Activated naive CD8-positive, alpha-beta T cell treated with anti-CD3 and anti-CD28 coated beads, Interleukin-2, amount 10 ng/mL, durations not matched to agents 7 days and 5 days (primary cell): ENCODE results near the gene ADPRS. TPM values are rescaled to one million over a fixed set of nuclear protein-coding genes. Genes with fewer than 3 reads are reported as not detected.

Experiments used
- ATAC-seq: fragments of 150-1000 bp; cut with Tn5 transposase; one replicate; pipeline ENCODE4 v1.10.0; 2021; ENCODE audit warnings: low read depth, moderate library complexity
- POLR2A ChIA-PET: fragments of 350-600 bp; sonication (Branson Sonifier 250); formaldehyde crosslinking; loops from one replicate; lab custom pipeline; 2021; ENCODE audit warnings: antibody characterized with exemption; lab: Charles Lee
- DNase-seq: peaks from one replicate; pipeline ENCODE4 v3.0.0; 2021
- H3K27ac Mint-ChIP-seq: one replicate; pipeline ENCODE4 v1.8.0; 2022; ENCODE audit warnings: mild to moderate bottlenecking, mixed read lengths
- H3K27me3 Mint-ChIP-seq: one replicate; pipeline ENCODE4 v1.8.0; 2022; ENCODE audit warnings: mild to moderate bottlenecking, moderate library complexity, mixed read lengths
- H3K36me3 Mint-ChIP-seq: one replicate; pipeline ENCODE4 v1.8.0; 2021; ENCODE audit warnings: mild to moderate bottlenecking, mixed read lengths
- H3K4me1 Mint-ChIP-seq: one replicate; pipeline ENCODE4 v1.8.0; 2021; ENCODE audit warnings: mixed read lengths
- H3K4me3 Mint-ChIP-seq: one replicate; pipeline ENCODE4 v1.8.0; 2022; ENCODE audit warnings: mild to moderate bottlenecking, moderate library complexity, mixed read lengths
- H3K9me3 Mint-ChIP-seq: one replicate; pipeline ENCODE4 v1.8.0; 2021; ENCODE audit warnings: mixed read lengths
- total RNA-seq, 2 experiments: library from RNA; stranded (reverse); gene quantifications; one replicate each; pipeline ENCODE4 v1.2.3, GENCODE V29; 2021

Gene ADPRS
- total RNA-seq, 2 experiments from 2014 or later = 30.7 to 32.7 TPM

DNA sequence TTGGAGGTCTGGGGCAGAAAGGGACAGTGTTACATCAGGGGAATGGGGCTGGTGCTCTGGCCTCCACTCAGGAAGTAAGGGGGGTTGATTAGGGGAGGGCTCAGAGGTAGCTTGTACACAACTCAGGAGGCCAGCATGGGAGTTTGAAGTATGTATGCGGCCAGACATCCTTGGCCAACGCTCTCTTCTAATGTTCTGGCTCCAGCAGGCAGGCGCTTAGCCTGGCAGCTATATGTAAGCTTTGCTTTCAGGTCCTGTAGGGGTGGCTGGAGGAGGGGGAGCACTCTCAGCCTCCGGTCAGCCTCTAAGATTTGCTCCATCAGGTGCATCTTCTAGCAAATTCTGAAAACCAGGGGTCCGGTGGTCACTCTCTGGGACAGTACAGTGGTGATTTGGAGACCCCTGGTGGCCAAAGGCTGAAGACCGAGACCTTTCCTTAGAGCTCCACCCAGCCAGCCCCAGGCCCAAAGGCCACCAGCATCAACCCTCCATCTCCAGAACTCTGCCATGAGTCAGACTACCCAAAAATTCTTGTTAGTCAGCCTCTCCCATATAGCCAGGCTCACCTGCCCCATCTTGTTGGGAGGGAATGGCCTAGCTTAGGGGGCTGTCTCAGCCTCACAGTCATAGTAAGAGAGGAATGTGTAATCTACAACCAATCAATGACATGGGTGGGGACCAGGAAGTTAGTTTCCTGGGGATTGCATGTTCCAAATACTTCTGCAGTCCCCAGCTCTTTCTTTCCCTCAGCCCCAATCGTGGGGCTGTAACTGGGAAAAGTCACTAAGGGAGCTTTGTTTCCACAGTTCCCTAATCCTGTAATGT, 46.0 kb downstream of the ADPRS start:
- H3K9me3 Mint-ChIP-seq = no peaks in the 10 kb centered on the region
- POLR2A ChIA-PET = interaction anchor here (0.8 to 2.2 kb wide), 7 partner anchors 15 to 38 kb away, joined by 3 to 6 read pairs (median 3); partner anchors contain the start of gene TRAPPC3
- peak overlapping the region; percentile 43 for H3K27ac Mint-ChIP-seq

DNA sequence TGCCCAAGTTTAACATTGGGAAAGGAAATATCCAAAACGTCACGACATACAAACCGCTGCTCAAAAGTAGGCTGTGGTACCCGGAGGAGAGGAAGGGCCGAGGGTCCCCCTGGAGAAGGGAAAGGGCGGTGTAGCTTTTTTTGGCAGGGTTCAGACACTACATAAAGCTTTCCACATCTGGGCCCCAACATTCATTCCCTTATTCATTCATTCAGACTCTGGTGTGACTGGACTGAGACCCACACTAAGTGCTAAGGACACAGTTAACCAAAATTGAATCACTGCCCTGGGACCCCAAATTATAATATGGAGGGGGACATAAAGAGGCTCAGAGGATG, 46.6 kb downstream of the ADPRS start:
- POLR2A ChIA-PET = interaction anchor here (0.8 to 2.2 kb wide), 7 partner anchors 14 to 39 kb away, joined by 3 to 6 read pairs (median 3); partner anchors contain the start of gene TRAPPC3
- Mint-ChIP-seq H3K27ac (no peak overlapping the region), H3K36me3 (peaks cover 6% of the 10 kb centered on the region), H3K27me3 (no peaks in the 10 kb centered on the region), H3K9me3 (no peaks in the 10 kb centered on the region), H3K4me1 (peaks cover 10% of the 10 kb centered on the region), H3K4me3 (no peak overlapping the region)
- ATAC-seq (no peak), DNase-seq (no peak)

More for the DNA sequence above, 46.0 kb downstream of the ADPRS start:
- no peaks in the 10 kb centered on the region for H3K27me3 Mint-ChIP-seq
- H3K4me1 Mint-ChIP-seq = peaks cover 9% of the 10 kb centered on the region
- H3K36me3 Mint-ChIP-seq = peaks cover 4% of the 10 kb centered on the region
- no peak overlapping the region for H3K4me3 Mint-ChIP-seq
- DNase-seq = peak; percentile 62
- ATAC-seq = peak; percentile 69

DNA sequence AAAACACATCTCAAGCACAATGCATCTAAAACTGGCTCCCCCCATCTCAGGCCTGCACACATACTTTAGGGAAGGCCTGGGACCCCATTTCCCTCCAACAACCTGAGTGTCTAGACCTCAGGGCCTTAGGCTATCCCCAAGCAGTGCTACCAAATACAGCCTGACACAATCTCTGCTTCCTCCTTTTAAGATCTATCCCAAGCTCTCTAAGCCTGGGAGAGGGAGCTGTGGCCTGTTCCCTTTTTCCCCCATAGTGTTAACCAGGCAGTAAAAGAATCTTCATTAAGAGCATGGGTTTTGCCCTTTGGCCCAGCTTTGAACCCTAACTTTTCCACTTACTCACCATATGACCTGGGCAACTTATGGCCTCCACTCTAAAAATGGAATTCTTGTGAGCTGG, 47.1 kb downstream of the ADPRS start:
- Mint-ChIP-seq H3K36me3 (peaks cover 6% of the 10 kb centered on the region), H3K9me3 (no peaks in the 10 kb centered on the region), H3K4me1 (peaks cover 12% of the 10 kb centered on the region), H3K27me3 (no peaks in the 10 kb centered on the region), H3K27ac (no peak overlapping the region), H3K4me3 (no peak overlapping the region)
- POLR2A ChIA-PET = interaction anchor here (0.5 to 2.2 kb wide), 4 partner anchors 14 to 37 kb away, joined by 3 to 6 read pairs (median 4); partner anchors contain the start of gene TRAPPC3
- ATAC-seq (no peak), DNase-seq (no peak)

DNA sequence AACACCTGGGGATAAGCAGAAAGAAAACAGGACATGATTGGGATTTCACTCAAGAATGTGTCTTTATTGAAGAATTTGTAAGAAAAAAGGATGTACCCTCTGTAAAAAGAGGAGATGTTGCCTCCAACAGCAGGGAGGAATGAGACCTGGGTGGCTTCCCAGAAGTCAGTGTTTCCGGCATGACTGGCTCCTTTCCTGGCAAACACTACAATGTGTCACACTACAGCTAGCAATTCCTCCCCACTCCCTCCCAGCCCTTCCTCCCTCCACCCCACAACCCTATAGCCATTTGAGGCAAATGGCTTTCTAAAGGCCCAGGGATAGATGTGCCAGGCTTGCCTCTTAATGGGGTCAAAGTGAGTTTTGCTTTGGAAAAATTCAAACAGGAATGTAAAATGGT, 47.8 kb downstream of the ADPRS start:
- Mint-ChIP-seq H3K27me3 (no peaks in the 10 kb centered on the region), H3K4me3 (no peak overlapping the region), H3K9me3 (no peaks in the 10 kb centered on the region), H3K36me3 (peaks cover 10% of the 10 kb centered on the region), H3K4me1 (peaks cover 16% of the 10 kb centered on the region), H3K27ac (no peak overlapping the region)
- no peak for ATAC-seq
- DNase-seq = no peak
- POLR2A ChIA-PET = interaction anchor here (0.5 to 2.2 kb wide), 2 partner anchors 16 to 36 kb away, joined by 5 to 6 read pairs; no protein-coding TSS in a partner anchor

DNA sequence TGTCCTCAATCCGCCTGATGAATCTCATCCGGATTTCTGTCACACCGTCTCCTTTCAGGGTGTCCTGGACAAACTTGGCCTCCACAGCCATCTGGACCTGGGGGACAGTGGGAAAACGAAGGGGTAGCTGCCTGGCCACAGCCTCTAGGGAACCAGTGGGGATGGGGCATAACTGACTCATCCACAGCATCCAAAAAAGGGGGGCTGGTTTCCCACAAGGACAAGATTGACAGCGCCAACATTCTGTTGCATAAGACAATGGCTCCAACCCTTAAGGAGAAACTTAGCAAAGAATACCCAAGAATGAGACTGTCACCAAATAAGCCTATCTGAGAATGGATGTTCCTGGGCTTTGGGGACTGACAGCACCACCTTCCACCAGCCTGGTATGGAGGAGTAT, 48.5 kb downstream of the ADPRS start:
- Mint-ChIP-seq H3K4me1 (peaks cover 18% of the 10 kb centered on the region), H3K4me3 (no peak overlapping the region), H3K36me3 (peaks cover 12% of the 10 kb centered on the region), H3K27ac (no peak overlapping the region), H3K27me3 (no peaks in the 10 kb centered on the region), H3K9me3 (no peaks in the 10 kb centered on the region)
- no peak for DNase-seq
- POLR2A ChIA-PET = no interaction called here
- no peak for ATAC-seq

DNA sequence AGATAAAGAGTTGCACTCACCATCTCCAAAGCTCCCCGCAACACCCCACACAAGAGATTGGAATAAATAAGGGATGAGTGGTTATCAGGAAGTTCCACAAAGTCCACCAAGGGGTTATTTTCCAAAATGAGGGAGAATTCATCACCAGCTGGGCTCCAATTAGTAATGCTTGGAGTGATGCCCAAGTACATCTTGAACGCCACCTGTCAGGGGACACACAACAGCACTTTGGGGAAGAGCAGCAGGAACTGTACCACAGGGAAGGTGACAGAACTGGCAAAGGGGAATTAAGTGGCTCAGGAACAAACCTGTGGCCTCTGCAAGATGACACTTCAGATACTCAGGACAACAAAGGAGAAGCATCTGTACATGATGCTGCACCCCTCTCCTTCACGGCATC, 49.1 kb downstream of the ADPRS start:
- ATAC-seq (no peak), DNase-seq (no peak)
- Mint-ChIP-seq H3K27ac (no peak overlapping the region), H3K36me3 (peaks cover 12% of the 10 kb centered on the region), H3K4me1 (peaks cover 18% of the 10 kb centered on the region), H3K4me3 (no peak overlapping the region), H3K27me3 (no peaks in the 10 kb centered on the region), H3K9me3 (no peaks in the 10 kb centered on the region)
- POLR2A ChIA-PET = no interaction called here

DNA sequence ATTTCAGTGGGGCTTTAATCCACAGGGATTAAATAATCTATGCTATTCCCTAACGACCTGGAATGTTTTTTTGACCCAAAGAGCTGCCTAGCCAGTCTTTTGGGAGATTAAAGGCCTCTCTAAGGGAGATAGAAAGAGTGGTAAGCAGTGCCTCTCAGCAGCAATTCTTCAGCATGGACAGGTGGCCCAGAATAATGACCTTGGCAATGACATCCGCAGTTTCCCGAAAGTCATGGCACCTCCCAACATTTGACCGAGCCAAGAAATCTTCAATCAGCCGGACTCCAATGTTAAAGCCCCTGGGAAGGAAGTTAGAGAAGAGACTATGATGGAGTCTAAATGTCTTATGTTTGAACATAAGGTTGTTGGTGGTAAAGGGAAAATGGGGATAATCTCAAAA, 50.8 kb downstream of the ADPRS start:
- Mint-ChIP-seq H3K4me3 (no peak overlapping the region), H3K9me3 (no peaks in the 10 kb centered on the region), H3K27me3 (no peaks in the 10 kb centered on the region), H3K4me1 (peaks cover 19% of the 10 kb centered on the region), H3K27ac (no peak overlapping the region), H3K36me3 (peaks cover 12% of the 10 kb centered on the region)
- DNase-seq (no peak), ATAC-seq (no peak)
- POLR2A ChIA-PET = no interaction called here

DNA sequence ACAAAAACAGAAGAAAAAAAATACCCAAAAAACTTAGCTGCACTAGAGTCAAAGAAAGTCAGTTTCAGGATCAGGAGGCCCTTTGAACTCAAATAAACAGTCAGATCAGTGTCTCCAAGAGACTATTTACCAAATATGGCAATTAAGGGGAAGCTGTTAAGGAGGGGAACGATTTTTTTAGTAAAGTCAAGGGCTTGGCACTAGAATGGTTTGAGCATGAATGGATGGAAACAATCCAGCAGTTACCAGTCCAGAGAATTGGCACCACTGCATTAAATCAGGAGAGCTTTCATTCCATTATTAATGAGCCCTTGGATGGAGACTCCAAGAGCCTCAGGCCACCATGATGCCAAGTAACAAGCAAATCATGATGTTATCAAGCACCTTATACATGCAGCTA, 53.4 kb downstream of the ADPRS start:
- ATAC-seq (no peak), DNase-seq (no peak)
- peaks cover 17% of the 10 kb centered on the region for H3K36me3 Mint-ChIP-seq
- POLR2A ChIA-PET = interaction anchor here (0.5 to 1.1 kb wide), 3 partner anchors 31 to 139 kb away, joined by 3 to 8 read pairs (median 5); no protein-coding TSS in a partner anchor
- no peaks in the 10 kb centered on the region for H3K9me3 Mint-ChIP-seq
- no peak overlapping the region for H3K4me3 Mint-ChIP-seq
- H3K27me3 Mint-ChIP-seq = no peaks in the 10 kb centered on the region
- H3K4me1 Mint-ChIP-seq = peaks cover 18% of the 10 kb centered on the region
- H3K27ac Mint-ChIP-seq = no peak overlapping the region

DNA sequence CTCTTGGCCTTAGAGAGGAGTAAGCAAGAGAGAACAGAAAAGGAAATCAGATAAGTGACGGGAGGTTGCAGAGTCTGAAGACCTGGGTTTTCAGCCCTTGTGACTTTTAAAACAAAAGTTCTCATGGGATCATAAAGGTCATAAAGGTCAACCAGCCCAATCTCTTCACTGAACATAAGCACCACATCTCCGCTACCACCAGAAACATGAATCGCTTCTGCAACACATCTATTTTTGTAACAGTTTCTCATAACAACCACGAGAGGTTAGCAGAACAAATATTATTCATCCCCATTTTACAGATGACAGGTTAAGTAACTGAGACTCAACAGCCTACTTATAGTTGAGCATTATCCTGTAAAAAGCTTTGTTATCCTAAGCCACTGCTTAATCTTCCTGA, 54.7 kb downstream of the ADPRS start:
- POLR2A ChIA-PET = no interaction called here
- Mint-ChIP-seq H3K27ac (no peak overlapping the region), H3K4me1 (peaks cover 25% of the 10 kb centered on the region), H3K36me3 (peaks cover 18% of the 10 kb centered on the region), H3K9me3 (no peaks in the 10 kb centered on the region), H3K27me3 (no peaks in the 10 kb centered on the region), H3K4me3 (no peak overlapping the region)
- DNase-seq (no peak), ATAC-seq (no peak)

Other genes with a start within 250 kb of the ADPRS start
- 10 to 100 TPM; 24.0 to 24.8 TPM for gene AGO1, start 205.7 kb upstream of the ADPRS start, total RNA-seq
- 10 to 100 TPM; 26.5 to 34.0 TPM for gene AGO3, start 157.8 kb upstream of the ADPRS start, total RNA-seq
- gene TEKT2, start 4.8 kb upstream of the ADPRS start, total RNA-seq = not detected
- under 1 TPM; 0.17 to 0.19 TPM for gene COL8A2, start 36.3 kb downstream of the ADPRS start, total RNA-seq
- gene TRAPPC3, start 60.6 kb downstream of the ADPRS start, total RNA-seq = 10 to 100 TPM; 51.7 to 52.5 TPM
- 100 to 1,000 TPM; 234 to 237 TPM for gene MAP7D1, start 67.3 kb downstream of the ADPRS start, total RNA-seq
- 100 to 1,000 TPM; 125 to 130 TPM for gene THRAP3, start 135.6 kb downstream of the ADPRS start, total RNA-seq
- 10 to 100 TPM; 24.9 to 26.5 TPM for gene SH3D21, start 217.5 kb downstream of the ADPRS start, total RNA-seq
- 10 to 100 TPM; 11.6 to 14.1 TPM for gene EVA1B, start 234.8 kb downstream of the ADPRS start, total RNA-seq